ENCODE measurements around the gene SAMSN1.

SAMSN1 gene

DNA sequence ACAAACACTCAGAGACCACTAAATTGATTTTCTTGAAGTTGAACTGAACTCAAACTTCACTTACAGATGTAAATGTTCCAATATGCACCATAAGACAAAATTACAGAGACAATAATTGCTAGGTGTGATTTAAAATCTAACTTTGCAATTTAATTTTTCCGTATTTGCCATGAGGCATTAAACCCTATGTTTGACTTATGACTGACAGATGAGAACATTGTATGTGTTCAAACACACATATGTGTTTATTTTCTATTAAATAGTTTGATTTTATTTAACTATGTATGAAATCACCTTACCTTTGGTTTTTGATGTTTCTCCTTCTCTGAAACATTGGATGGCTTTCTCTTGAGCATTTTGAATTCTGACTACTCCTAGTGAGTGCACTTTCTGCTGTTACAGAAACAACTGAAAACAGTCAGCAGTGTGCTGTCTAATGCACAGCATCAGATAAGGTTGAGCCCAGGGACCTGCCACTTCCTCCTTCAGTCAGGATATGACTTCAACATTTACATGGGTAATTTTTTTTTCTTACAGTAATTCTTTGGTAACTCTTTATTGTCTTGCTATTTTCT is at the start of gene SAMSN1:
SAMSN1 (minus strand) TSS at position 410 of the 575 bp plus-strand sequence; CDS start at position 356, 54 bp downstream.
- no peak for DNase-seq

- no peak for DNase-seq
Measured at GRCh38 chr21:14595449-14595848, 49.3 kb upstream of the SAMSN1 start.

DNA sequence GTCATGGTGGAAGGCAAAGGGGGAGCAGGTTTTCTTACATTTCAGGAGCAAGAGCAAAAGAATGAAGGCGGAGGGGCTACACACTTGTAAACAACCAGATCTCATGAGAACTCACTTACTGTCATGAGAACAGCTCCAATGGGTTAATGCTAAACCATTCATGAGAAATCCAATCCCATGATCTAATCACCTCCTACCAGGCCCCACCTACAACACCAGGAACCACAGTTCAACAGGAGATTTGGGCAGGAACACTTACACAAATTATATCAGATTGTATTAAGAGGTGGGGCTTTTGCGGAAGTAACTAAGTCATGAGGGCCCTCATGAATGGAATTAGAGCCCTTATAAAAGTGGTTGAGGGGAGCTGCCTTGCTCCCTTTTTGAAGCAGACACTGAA is 48.9 kb upstream of the SAMSN1 start:
- no peak for DNase-seq

DNA sequence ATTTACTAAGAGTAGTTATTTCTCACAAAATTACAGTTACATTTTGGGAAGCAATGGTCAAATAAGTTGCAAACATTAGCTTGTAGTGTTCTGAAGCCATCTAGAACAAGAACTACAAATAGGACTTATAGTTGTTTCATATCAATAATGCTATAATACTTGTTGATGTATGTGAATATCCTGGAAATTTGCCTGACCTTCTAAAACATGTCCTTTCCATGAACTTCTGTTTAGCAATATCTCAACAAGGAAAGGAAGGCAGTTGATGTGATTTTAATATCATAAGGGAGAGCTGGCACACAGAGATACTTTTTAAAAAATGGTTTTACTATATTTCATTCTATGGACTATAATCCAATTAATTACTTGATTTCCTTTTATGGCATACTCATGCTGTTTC is 47.1 kb upstream of the SAMSN1 start:
- DNase-seq: no peak

DNA sequence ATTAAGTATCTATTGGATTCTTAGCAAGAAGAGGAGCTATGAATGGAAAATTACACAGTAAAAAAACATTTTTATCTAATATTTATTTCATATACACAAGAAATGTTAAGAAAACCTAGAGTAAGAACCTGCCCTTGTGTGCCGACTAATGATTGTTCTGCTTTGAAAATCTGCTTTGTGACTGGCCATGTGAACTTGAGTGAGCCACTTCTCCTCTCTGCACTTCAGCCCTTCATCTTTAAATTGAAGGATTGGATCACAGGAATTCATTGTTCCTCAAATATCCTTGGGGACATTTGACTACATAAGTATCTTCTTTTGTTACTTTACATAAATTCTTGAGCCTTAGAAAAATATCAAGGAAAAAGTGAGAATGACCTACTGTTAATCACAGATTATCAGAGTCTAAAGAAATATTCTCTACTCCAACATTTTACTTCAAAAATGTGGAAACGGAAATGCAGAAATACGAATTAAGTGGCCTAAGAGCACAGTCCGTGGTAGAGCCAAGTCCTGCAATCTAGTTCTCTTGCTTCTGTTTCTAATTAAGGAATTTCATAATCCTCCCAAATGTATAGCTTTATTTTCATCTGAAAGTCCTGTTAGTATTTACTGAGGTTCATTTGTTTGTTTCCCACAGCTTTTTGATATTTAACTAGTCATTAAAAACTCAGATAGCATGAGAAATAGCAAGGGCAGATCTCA is 46.3 kb upstream of the SAMSN1 start:
- DNase-seq: no peak

DNA sequence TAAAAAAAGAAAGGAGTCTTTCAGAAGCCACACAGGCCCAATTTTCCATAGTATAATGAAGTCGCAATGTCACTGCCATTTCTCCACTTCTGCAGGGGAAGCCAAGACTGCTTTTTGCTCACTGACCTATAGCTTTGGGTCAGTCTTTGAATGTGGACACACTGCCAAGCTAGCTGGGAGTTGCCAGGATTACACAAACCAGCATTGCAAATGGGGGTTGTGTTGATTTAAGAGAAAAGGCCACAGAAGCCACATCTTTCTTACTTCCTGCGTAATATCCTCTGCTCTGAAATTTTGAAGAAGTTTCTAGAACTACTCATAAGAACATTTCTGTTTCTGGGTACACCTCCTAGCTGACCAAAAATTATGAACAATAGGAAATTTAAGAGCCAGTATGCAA is 45.8 kb upstream of the SAMSN1 start:
- DNase-seq: no peak

DNA sequence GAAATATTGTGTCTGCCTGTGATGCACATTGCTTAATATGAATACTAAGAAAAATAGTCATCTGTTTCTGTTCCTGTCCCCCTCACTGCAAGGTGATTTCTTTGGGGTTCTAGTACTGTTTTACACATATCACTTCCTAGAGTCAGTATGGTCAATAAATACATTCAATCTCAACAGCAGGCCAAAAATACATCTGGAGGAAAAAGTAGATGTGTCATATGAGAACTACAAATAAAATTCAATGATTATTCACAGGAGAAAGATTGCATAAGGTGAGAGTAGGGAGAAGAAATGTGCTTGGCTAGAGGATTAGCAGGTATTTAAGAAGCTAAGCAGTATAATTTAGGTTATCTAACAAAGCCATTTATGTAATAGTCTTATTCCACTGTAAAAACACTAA is 45.3 kb upstream of the SAMSN1 start:
- no peak for DNase-seq

DNA sequence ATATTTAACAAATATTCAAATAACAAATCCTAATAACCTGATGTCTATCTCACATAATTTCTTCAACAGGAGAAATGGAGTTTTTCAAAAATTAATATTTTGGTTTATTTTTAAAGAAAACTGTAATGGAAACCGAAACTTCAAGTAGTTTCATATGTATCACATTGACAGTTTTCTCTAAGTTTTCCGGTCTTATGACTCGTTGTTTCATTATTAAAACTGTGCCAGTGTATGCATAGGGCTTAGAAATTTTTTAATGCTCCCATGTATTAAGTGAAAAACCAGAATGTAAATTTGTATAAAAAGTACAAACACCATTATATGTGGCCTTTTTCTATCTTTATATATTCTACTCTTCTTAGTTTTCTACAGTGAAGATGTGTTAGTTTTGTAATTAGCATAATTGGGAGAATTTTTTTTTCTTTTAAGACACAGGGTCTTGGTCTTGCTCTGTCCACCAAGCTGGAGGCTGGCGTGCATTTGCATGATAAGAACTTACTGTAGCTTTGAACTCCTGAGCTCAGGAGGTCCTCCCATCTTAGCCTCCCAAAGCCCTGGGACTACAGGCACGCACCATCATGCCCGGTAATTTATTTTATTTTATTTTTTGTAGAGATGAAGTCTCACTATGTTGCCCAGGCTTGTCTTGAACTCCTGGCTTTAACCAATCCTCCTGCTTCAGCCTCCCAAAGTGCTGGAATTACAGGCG is 43.9 kb upstream of the SAMSN1 start:
- DNase-seq: peak; percentile 48

DNA sequence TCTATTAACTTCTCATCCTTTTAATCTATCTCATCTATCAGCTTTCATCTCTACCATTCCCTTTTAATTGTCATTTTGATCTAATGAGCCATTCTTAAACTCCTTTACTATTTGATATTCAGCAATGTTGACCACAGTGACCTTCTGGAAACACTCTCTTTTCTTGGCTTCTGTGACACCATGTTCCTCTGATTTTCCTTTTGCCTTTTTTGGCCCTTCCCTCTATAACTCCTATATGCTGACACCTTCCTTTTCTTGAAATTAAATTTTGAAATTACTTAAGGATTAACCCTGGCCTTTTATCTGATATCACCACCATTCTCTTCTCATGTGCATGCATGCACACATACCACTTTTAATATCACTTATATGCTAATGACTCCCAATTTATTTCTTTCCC is 41.2 kb upstream of the SAMSN1 start:
- DNase-seq: no peak

GRCh38 chr21:14585122-14585521 is 39.0 kb upstream of the SAMSN1 start:
- DNase-seq: no peak

GRCh38 chr21:14584357-14585095 is 38.4 kb upstream of the SAMSN1 start:
- DNase-seq: no peak

DNA sequence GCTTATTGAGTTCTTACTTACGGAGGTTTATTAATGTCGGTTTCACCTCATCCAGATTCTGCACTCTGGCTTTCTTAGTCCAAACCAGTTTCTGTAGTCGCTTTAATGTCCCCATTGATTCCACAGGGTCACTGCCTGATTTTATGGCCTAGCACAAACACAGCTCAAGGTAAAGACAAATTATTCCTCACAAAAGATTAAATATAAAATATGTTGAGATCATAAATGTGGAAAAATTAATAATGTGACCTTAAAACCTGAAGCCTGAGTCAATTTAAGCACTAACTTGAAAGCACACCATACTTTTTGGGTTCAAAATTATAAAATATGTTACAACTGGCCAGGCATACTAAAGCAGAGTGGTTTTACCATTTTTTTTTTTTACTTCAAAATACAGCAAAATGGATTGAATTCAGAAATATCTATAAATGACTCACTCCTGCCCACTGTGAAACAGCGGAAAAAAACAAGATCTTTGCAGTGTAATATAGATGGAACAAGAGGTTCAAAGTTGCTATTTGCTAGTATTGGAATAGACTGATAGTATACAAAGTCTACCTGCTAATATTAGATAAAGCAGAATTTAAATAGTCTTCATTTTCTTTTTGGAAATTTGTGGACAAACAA is 37.6 kb upstream of the SAMSN1 start:
- DNase-seq: no peak

DNA sequence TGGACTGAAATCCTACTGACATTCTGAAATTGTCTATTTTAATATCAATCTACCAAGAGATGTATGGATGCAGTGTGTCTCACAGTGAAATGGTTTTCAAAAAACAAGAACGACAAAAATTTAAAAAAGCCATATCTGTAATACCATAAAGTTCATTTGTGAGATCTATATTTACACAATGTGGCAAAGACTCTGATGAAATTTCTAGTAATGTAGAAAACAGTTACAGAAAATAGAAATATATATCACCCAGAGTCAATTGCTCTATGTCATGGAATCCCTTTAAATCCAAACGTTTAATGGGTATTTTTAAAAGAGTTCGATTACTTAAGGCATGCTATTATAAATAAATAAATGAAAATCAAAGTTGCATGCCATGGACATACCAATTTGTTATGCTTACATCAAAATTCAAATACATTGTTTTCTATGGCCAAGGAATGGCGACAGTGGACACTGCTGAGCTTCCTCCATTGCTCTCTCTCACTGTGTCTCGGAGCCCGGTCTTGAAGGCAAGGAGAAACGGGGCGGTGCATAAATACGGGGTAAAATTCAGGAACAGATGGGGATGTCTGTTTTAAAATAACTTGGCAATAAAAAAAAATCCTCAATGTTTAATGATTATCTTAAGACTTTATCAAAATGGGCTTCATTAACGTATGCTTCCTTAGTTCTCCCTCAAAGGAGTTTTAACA is 37.0 kb upstream of the SAMSN1 start:
- no peak for DNase-seq

DNA sequence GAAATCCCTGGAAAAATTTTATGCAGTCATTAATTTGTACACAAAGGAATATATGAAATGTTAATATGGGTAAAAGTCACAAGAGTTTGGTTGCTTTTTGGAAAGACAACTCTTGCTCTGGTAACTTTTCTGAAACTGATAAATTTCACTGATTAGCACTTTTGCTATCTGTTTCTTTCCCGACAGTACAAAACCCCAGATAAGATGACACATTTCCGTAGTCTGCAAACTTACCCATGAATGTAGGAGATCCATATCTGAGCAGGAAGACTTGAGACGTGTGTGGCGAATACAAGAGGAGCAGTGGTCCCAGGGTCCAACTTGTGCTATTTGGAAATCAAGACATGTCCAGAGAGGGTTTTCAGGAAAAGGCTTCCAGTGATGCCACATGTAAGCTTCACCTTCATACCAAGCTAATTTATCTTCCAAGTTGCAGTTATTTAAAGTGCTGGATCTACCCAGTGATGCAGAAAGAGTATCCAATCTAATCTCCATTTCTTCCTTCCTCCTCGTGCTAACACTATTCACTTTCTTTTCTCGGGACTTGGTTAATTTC is 35.9 kb upstream of the SAMSN1 start:
- no peak for DNase-seq

DNA sequence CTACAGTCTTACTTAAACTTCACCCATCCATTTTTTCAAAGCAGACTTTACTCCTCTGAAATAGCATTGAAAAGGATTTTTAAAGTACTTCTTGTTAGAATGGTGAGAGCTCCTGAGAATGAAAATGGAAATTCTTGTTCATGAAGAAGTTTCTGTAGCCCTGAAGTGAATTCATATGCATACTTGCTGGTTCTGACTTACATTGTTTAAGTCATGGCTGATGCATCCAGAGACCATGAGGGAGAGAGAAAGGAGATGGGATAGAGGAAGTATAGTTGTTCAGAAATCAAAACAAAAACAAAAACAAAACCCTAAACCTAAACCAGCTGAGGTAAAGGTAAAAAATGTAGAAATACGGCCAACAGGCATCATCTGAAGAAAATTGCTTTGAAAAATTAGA is 27.1 kb upstream of the SAMSN1 start:
- DNase-seq: no peak

DNA sequence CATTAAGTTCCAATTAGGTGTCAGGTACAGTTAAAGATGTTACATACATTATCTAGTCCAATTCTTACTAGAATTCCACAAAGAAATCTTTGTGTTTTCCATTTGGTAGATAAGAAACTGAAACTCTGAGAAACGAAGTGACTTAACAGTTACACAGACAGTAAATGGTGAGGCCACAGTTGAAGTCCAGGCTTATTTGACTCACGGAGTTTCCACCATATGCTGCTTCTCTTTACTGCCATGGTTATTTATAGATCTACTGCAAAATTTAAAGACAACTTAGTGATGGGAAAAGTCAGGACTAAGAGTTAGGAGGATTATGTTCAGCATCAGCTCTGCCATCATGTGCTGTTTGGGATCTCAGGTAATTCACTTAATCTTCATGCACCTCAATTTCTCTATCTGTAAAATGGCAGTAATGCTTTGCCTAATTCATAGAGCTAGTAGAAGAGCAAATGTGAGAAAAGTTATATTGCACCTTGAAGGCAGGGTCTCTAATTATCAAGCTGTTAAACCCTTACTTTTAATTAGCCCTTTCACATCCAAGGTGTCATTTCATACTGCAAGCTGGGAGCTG is 26.2 kb upstream of the SAMSN1 start:
- no peak for DNase-seq

- no peak for DNase-seq
Measured at GRCh38 chr21:14569868-14570267, 23.8 kb upstream of the SAMSN1 start.

GRCh38 chr21:14569026-14569621 is 23.0 kb upstream of the SAMSN1 start:
- DNase-seq: no peak

- no peak for DNase-seq
Measured at GRCh38 chr21:14567331-14568279, 21.5 kb upstream of the SAMSN1 start.

GRCh38 chr21:14566894-14567293 is 20.8 kb upstream of the SAMSN1 start:
- DNase-seq: no peak
